SK-N-SH treated with all-trans-retinoic acid at 6 μM for 48 hours (cell line): ENCODE measurements around the gene FGFR4.

ENCODE experiments used
- ARNTL ChIP-seq: fragments of 450-650 bp; formaldehyde crosslinking; IDR thresholded peaks from 2 replicates; pipeline ENCODE4 v1.5.0; 2020; ENCODE audit warnings: low read depth, mild to moderate bottlenecking, moderate library complexity, borderline replicate concordance
- CREB5 ChIP-seq: fragments of 250-450 bp; sonication (Bioruptor Pico); IDR thresholded peaks from 2 replicates; pipeline ENCODE4 v1.5.1; 2020; ENCODE audit warnings: low read depth, mild to moderate bottlenecking, moderate library complexity
- CSDC2 ChIP-seq: fragments of 250-450 bp; sonication (Bioruptor Pico); IDR thresholded peaks from 2 replicates; pipeline ENCODE4 v1.5.0; 2020; ENCODE audit warnings: mild to moderate bottlenecking, moderate library complexity
- CSRNP3 ChIP-seq: fragments of 250-450 bp; sonication (Bioruptor Pico); IDR thresholded peaks from 2 replicates; pipeline ENCODE4 v1.5.1; 2021; ENCODE audit warnings: mild to moderate bottlenecking, moderate library complexity
- ESRRG ChIP-seq: fragments of 250-450 bp; sonication (Bioruptor Pico); IDR thresholded peaks from 2 replicates; pipeline ENCODE4 v1.6.1; 2021; ENCODE audit warnings: mild to moderate bottlenecking
- ISL1 ChIP-seq: fragments of 250-450 bp; sonication (Bioruptor Pico); IDR thresholded peaks from 2 replicates; pipeline ENCODE4 v2.1.2; 2022; ENCODE audit warnings: mild to moderate bottlenecking, moderate library complexity
- PATZ1 ChIP-seq: fragments of 250-450 bp; sonication (Bioruptor Pico); IDR thresholded peaks from 2 replicates; pipeline ENCODE4 v1.8.0; 2020; ENCODE audit warnings: mild to moderate bottlenecking, moderate library complexity, borderline replicate concordance
- PPARA ChIP-seq: fragments of 250-450 bp; sonication (Bioruptor Pico); IDR thresholded peaks from 2 replicates; pipeline ENCODE4 v1.5.0; 2020; ENCODE audit warnings: mild to moderate bottlenecking, borderline replicate concordance
- RARB ChIP-seq: fragments of 250-450 bp; sonication (Bioruptor Pico); IDR thresholded peaks from 2 replicates; pipeline ENCODE4 v1.8.0; 2021; ENCODE audit warnings: mild to moderate bottlenecking, moderate library complexity
- SNAI2 ChIP-seq: fragments of 250-450 bp; sonication (Bioruptor Pico); IDR thresholded peaks from 2 replicates; pipeline ENCODE4 v1.5.0; 2020; ENCODE audit warnings: mild to moderate bottlenecking, moderate library complexity
- ZC3H10 ChIP-seq: fragments of 250-450 bp; sonication (Bioruptor Pico); IDR thresholded peaks from 2 replicates; pipeline ENCODE4 v1.5.1; 2021; ENCODE audit warnings: mild to moderate bottlenecking, moderate library complexity
- ZNF70 ChIP-seq: fragments of 450-650 bp; formaldehyde crosslinking; IDR thresholded peaks from 2 replicates; pipeline ENCODE4 v1.5.0; 2020; ENCODE audit warnings: mild to moderate bottlenecking, moderate library complexity

- TF ChIP-seq PATZ1 (CRISPR knock-in tag) (no peak), CREB5 (CRISPR knock-in tag) (no peak), PPARA (CRISPR knock-in tag) (no peak), CSDC2 (CRISPR knock-in tag) (no peak), ISL1 (CRISPR knock-in tag) (no peak), ARNTL (CRISPR knock-in tag) (no peak), CSRNP3 (no peak), ZNF70 (CRISPR knock-in tag) (no peak), ESRRG (CRISPR knock-in tag) (no peak), SNAI2 (CRISPR knock-in tag) (no peak), RARB (CRISPR knock-in tag) (no peak), ZC3H10 (CRISPR knock-in tag) (no peak)
These were observed 596 bp upstream of the FGFR4 start for GRCh38 chr5:177085985-177086653.
